HG03064 (cell line): Measurements from ENCODE around the gene HDAC9.
"Not testable (repeated sequence)": the region's sequence is repeated elsewhere in the genome, so short reads cannot be mapped to it uniquely, and the experiment has no call there.

Source experiments
- ATAC-seq: cut with Tn5 transposase; IDR thresholded peaks from one replicate; pipeline ENCODE4 v1.9.1; 2021; ENCODE audit warnings: low read depth; ENCODE audit not compliant: unreplicated experiment

The HDAC9 gene

GRCh38 chr7:18913106-18913505, 417.6 kb downstream of the HDAC9 start:
- ATAC-seq, result no peak

DNA sequence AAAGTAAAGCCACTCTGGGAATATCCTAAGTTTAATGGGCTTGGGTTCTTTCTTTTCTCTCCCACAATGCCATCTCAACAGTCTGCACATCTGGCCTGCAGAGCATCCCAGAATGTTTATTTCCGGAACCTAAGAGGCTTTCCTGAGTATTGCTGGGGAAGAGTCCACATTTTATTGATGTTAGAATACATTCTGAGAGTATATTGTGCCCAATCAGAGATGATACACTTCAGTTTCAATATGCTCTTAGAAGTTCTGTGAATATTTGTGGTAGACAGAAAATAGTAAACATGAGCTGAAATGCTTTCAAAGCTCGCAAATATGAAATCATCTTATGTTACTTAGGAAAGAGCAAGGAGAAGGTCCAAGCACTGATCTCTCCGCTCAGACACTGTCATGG, 421.3 kb downstream of the HDAC9 start:
- ATAC-seq, result no peak

DNA sequence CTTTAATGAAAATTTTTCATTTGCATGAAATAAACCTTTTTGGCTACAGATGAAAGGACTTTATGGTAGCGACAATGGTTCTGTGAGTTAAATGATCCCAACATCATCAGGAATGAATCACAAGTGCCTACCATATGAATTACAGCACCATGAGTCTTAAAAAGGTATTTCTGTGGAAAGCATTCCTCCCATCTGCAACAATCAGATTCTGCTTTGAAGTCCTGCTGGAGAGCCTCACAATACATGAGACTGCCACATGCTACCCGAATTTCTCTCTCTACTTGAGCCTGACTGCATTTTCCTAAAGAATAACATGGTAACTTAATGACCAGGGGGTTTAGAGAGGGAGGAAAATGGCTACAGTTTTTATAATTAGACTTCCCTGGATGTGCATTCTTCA, 431.6 kb downstream of the HDAC9 start:
- no peak for ATAC-seq

- ATAC-seq, result no peak
Measured at GRCh38 chr7:18936265-18936664, 440.7 kb downstream of the HDAC9 start.

DNA sequence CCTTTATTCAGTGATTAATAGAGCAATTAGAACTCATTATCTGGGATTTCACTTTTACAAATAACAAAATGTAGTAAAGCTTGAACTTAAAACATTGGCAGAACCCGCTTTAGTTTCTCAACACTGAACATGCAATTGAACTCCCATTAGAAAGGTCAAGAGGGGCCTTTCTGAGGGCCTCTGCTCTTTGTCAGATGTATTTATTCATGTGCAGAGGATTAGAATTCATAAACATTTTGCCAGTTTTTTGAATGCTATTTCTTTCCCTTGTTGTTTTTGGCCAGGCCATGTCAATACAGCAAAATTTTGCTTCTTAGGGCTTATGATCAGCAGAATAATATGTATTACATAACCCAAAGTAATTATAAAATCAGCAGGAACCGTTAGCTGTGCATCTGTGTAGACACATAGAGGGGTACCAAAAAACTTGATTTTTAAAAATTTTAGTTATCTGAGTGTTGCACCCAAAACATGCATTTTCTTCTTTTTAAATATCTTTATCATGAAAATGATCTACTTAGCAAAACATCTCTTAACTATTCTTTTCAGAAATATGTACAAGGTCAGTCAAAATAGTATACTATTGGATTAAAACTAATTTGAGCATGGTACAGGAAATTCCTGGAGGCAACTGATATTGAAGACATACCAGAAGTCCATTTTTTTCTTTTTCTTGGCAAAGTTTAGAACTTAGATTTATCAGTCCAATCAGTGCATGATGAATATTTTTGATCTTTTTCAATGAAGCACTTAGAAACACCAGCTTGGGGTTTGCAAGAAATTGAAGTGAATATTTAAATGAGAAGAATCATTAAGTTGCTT, 444.4 kb downstream of the HDAC9 start:
- no peak for ATAC-seq

GRCh38 chr7:18940593-18941134, 445.1 kb downstream of the HDAC9 start:
- ATAC-seq, result no peak

DNA sequence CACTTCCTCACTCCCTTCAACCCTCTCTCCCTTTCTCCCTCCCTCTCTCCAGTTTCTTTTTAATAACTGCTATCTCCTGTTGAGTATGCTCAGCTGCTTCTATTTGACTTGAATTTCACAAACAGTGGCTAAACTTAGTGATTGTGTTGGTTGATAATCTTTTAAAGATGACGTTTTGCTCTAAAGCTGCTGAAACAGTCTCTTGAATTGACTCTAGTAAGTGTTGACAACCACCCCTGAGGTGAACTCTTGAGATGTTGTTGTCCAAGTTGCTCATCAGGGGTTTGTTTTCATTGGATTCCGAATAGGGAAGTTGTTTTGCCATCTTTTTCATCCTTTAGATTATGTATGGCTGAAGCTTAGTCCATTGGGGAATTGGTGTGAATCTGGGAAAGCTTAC, 445.7 kb downstream of the HDAC9 start:
- ATAC-seq, result no peak

GRCh38 chr7:18948521-18948920, 453.0 kb downstream of the HDAC9 start:
- no peak for ATAC-seq

GRCh38 chr7:18952846-18953245, 457.3 kb downstream of the HDAC9 start:
- ATAC-seq, result no peak

DNA sequence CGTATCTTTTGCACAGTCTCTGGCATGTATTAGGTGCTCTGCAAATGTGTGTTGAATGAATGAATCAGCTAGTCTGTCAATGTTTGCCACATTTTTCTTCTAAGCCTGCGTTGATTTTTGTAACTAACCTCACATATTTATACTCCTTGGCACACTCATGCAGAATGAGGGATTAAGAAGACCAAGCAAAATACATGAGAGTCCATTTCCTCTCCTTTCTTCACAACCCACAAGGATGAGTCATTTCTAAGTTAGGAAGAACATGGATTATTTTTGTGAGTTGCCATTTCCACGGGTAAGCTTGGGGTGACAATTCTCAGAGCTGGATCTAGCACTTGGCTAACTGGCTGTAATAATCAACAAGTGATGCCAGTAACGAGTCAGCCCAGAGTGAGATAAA, 463.1 kb downstream of the HDAC9 start:
- ATAC-seq, result no peak

DNA sequence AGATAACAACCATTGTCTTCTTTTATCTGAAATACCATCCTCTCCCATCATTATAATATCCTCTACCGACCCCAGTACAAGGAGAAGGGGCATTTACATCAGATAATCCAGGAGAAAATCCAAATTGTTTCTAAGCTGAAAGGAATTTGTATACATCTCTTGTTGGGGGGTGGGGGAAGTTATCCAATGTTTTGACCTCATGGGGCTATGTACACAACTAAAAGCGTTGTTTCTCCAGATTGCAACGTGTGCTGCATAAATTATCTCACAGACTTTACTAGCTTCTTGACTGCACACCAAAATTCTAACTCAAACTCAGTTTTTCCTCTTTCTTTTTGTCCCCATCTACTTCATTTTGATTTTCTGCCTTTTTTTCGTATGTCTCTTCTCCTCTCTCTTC, 465.2 kb downstream of the HDAC9 start:
- no peak for ATAC-seq

- ATAC-seq, result no peak
Measured at GRCh38 chr7:18962031-18962430, 466.5 kb downstream of the HDAC9 start.

DNA sequence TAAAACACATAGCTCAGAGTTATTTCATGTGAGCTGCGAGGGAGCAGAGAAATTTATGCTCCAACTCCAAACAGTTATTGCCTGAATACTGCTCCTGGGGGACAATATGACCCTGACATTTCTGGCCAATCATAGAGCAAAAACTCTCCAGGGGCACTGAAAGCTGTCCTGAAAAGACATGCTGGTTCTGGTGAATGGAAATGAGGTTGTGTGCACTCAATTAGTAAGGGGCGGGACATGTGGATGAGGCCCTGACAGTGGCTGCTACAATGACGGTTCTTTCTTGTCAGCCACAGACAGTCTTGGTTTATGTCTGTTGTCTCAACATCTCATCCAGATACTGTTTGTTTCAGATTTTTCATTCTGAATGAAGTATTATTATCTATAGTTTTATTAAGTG, 470.1 kb downstream of the HDAC9 start:
- ATAC-seq, result no peak

DNA sequence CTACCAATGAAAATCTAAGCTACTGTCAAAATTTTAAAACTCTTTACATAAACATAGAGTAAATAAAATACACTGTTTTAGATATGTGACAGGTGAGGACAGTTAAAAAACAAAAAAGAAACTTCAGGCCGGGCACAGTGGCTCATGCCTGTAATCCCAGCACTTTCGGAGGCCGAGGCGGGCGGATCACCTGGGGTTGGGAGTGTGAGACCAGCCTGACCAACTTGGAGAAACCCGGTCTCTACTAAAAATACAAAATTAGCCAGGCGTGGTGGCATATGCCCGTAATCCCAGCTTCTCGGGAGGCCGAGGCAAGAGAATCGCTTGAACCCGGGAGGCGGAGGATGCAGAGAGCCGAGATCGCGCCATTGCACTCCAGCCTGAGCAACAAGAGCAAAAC, 472.2 kb downstream of the HDAC9 start:
- not testable (repeated sequence) for ATAC-seq

DNA sequence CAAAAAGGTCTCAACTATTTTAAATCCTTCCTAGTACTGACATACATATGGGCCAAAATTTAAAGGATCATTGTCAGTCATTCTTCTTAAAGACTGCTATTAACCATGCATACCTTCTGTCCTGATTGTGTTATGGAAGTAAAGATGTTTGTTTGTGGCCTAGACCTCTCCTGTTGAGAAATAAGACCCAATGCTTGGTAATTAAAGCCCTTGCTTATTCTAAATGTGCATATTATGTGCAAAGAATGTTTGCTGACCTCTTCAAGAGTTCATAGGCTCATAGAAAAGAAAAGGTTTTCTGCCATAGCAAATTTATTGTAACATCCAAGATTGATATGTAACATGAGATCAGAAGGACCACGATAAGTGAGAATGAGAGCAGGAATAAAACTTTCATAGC, 476.3 kb downstream of the HDAC9 start:
- no peak for ATAC-seq

DNA sequence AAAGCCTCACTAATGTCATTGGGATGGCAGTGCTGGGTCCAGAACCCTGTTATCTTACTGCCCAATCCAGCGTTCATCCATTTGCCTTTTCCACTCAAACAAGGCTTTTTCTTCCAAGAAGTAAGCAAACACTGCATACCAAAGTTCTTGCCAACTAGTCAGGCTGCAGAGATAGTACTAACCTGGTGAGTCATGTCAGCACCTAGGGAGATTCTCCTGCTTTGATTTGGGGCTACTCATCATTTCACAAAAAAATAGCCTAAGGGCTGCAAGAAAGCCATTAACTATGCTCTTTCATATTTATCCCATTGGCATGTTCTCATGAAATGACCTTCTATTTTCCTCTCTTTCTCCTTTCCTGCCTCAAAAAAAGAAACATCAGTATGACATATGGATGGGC, 479.3 kb downstream of the HDAC9 start:
- ATAC-seq, result no peak

- ATAC-seq, result no peak
Measured at GRCh38 chr7:18975276-18975675, 479.7 kb downstream of the HDAC9 start.

- ATAC-seq, result no peak
Measured at GRCh38 chr7:18975689-18976280, 480.2 kb downstream of the HDAC9 start.

DNA sequence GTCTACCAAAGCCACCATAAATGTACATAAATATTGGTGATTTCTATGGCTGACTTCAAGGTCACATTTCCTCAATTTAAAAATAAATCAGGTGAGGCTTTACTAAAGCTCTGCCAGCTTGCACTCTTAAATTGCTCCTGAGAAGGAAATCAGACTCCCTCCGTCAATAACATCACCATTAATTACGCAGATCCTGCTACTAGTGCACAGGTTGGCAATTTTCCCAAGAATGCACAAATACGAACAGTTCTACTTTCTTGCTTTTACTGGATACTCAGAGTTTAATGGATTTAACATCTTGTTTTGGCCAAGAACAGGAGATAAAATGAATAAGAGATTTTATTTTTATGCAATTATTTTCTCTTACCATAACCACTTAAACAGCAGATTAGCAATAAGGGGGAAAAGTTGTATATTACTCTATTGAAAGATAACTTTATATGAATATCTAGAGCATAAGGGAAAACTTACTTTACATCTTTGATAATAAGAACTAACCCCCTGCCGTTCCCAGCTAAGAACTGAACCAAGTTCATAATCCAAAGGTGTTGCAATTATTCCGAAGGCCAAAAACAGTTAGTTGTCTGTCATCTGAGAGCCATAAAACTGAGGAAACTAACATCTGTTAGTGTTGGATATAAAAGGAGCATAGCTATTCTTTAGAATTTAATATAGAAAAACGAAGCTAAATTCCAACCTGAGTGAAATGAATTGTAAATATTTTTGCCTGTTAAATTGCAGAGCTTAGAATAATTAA, 481.3 kb downstream of the HDAC9 start:
- ATAC-seq, result no peak

DNA sequence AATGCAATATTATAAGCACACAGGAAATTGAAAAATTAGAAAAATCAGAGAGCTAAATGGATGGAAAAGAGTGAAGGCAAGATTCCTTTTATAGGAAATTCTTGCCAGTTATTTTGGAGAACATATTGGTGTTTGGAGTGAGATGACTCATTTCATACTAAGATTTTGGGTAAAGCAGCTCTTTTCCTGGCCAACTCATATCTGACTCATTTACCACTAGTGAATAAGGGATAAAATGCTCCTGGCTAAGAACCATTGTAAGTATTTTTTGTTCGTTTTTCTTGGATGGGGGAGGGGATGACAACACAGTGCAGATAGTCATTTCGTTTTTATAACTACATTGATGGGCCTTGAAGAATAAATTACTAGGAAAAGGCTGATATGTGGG, 482.6 kb downstream of the HDAC9 start:
- no peak for ATAC-seq

GRCh38 chr7:18990700-18991099, 495.2 kb downstream of the HDAC9 start:
- not testable (repeated sequence) for ATAC-seq
